NCI-H82 (cell line): ENCODE measurements around the gene NADK2.
"Not testable (repeated sequence)": the region's sequence is repeated elsewhere in the genome, so short reads cannot be mapped to it uniquely, and the experiment has no call there.

Source experiments
- DNase-seq: peaks from one replicate; lab custom pipeline; 2025; lab: John Stamatoyannopoulos, UW

NADK2 gene

GRCh38 chr5:36241631-36242533, at the start of gene NADK2:
NADK2 (minus strand) TSS chr5:36241925; CDS start chr5:36241798, 127 bp downstream.
- DNase-seq = peak; percentile 91

- DNase-seq = no peak
Measured at GRCh38 chr5:36285837-36286615, 44.3 kb upstream of the NADK2 start.

- DNase-seq = not testable (repeated sequence)
Measured at GRCh38 chr5:36283775-36284174, 42.0 kb upstream of the NADK2 start.

- DNase-seq = no peak
Measured at GRCh38 chr5:36281626-36282025, 39.9 kb upstream of the NADK2 start.

GRCh38 chr5:36279054-36279698, 37.5 kb upstream of the NADK2 start:
- DNase-seq = no peak

- DNase-seq = no peak
Measured at GRCh38 chr5:36277521-36278176, 35.9 kb upstream of the NADK2 start.

GRCh38 chr5:36276864-36277263, 35.1 kb upstream of the NADK2 start:
- DNase-seq = no peak

GRCh38 chr5:36273809-36274526, 32.2 kb upstream of the NADK2 start:
- DNase-seq = no peak

GRCh38 chr5:36272136-36272690, 30.5 kb upstream of the NADK2 start:
- no peak for DNase-seq

GRCh38 chr5:36270876-36271575, 29.3 kb upstream of the NADK2 start:
- DNase-seq = no peak

GRCh38 chr5:36270175-36270574, 28.4 kb upstream of the NADK2 start:
- DNase-seq = no peak

GRCh38 chr5:36269478-36269877, 27.8 kb upstream of the NADK2 start:
- no peak for DNase-seq

GRCh38 chr5:36267905-36268304, 26.2 kb upstream of the NADK2 start:
- DNase-seq = no peak

GRCh38 chr5:36264202-36264760, 22.6 kb upstream of the NADK2 start:
- no peak for DNase-seq

- no peak for DNase-seq
Measured at GRCh38 chr5:36261186-36261585, 19.5 kb upstream of the NADK2 start.

- DNase-seq = no peak
Measured at GRCh38 chr5:36253575-36253974, 11.8 kb upstream of the NADK2 start.

- no peak for DNase-seq
Measured at GRCh38 chr5:36252722-36253365, 11.1 kb upstream of the NADK2 start.

- DNase-seq = no peak
Measured at GRCh38 chr5:36251218-36251617, 9.5 kb upstream of the NADK2 start.

GRCh38 chr5:36250427-36250826, 8.7 kb upstream of the NADK2 start:
- no peak for DNase-seq
